ENCODE results near the gene DNAH10.

DNA sequence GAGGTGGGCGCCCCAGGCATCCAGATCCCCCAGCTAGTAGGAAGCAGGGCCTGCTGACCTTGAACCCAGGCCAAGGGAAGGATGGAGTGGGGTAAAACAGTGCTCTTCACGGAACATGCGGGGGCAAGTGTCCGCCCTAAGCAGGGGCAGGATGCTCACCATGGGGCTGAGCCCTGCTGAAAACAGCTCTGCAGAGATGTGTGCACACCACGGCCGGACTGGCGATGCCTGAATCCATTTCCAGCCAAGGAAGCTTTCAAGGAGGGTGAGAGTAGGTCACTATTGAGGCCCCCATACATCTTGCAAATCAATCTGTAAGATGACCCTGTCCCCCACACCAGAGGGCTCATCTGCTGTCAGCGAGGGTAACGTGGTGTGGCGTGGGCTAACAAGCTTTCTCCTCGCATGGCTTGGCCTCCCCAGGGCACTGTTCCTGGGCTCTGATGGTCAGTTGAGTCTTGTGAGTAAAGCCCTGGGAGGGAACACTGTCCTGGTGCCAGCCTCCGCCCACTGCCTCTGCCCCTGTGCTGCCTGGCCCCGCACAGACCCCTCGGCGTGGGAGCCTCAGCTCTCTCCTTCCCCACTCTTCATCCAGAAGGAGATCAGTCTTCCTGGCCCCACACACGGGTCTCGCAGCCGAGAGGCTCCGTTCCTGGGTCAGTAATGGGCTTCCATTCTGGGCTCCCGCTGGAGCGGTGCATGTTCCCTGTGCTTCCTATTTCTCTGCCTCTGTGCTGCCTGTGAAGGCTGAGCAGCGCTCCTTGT, 141.4 kb downstream of the DNAH10 start:
- no peak for TF ChIP-seq YY1 (IDR thresholded peaks at IDR 0.05; ENCODE audit: insufficient read depth, insufficient read length)
- no peak for TF ChIP-seq ZNF274 (IDR thresholded peaks at IDR 0.05; ENCODE audit: low read depth, low read length)
